Lower leg skin (tissue), 4 donors: ENCODE measurements around the gene XPA. TPM values are rescaled to one million over a fixed set of nuclear protein-coding genes. Genes with fewer than 3 reads are reported as not detected.

Source experiments
- DNase-seq, 2 donors: peaks; one replicate each; pipeline ENCODE4 v3.0.0-alpha.2; 2019; ENCODE audit warnings: low spot score in 2 of 2
- H3K4me3 ChIP-seq: fragments of 200-600 bp; sonication (generic); 2 replicates; pipeline ENCODE4 v1.5.1; 2017; ENCODE audit warnings: mild to moderate bottlenecking, low read depth; ENCODE audit not compliant: poor library complexity, severe bottlenecking
- POLR2A ChIP-seq, 2 donors: fragments of 450-650 bp; IDR thresholded peaks; one replicate each; pipeline ENCODE4 v1.6.1; 2016 to 2017; ENCODE audit warnings: antibody characterized with exemption in 2 of 2, mild to moderate bottlenecking in 1 of 2, moderate library complexity in 1 of 2
- WGBS, 2 donors: methylation state at CpG; one replicate each; pipeline ENCODE4 v1.1.5; 2018; 5-methylcytosine and 5-hydroxymethylcytosine counted together
- intact Hi-C: fragments of 100-400 bp; cut with DNase I; formaldehyde crosslinking; loops from one replicate; pipeline ENCODE4 v1.15.0; 2023; ENCODE audit warnings: low total_unique reads
- total RNA-seq, 4 donors: library from RNA; depleted of rRNA; stranded (reverse); fragments of >200 nt; gene quantifications; one replicate each; pipeline ENCODE4 v1.1.0, GENCODE V29; 2016
- TF ChIP-seq, protein P1 (sequence below), 3 donors: fragments of 450-650 bp; IDR thresholded peaks; one replicate each; pipeline ENCODE4 v1.5.1; 2016; ENCODE audit warnings: antibody characterized with exemption in 3 of 3, mild to moderate bottlenecking in 3 of 3, moderate library complexity in 2 of 3

Gene XPA
- total RNA-seq, 4 donors from 2014 or later, result 9.7 to 16.5 (median 14.1) TPM

DNA sequence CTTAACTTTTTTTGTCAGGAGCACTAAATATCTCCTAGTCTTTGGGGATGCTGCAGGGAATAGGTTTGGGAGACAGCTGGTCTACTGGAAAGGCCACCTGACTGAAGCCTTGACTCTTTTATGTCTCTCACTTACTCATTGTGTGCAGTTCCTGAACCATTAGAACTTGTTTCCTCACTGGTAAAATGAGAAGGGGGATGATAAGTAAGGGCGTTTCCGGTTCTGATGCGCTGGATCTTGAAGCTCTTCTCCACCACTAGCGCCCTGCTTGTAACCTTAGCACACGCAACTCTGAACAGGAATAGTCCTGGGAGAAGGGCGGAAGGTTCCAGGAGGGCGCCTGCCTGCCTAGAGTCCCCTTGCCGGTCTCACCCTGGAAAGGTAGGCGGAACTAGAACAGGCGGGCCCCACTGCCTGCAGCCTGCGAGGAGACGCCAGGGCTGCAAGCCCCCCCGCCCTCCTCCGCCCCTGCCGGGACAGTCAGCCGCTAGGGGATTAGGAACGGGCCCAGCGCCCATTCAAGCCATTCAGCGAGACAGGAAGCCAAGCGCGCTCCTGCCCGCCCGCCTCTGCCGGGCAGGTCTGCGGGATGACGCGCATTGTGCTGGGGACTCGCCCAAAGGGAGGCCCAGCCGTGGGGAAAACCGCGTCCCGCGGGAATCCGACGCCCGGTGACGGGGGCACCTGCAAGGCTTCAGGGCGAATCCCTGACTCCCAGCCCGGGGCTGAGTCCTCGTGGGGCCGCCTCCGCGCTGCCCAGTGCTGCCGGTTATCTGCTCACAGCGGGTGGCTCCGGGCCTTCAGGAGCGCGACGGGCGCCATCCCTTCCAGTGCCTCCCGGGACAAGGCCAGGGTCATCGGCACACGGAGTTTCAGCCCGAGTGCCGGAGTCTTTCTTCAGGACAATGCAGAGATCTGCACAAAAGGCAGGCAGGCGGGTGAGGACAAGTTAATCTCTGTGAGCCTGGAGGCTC, 44.0 kb upstream of the XPA start:
- peak in 1 of 2 donors; percentile 86 for DNase-seq
- no peak overlapping the region for H3K4me3 ChIP-seq
- 4 to 5% methylated on average over 32 to 45 of the region's 56 CpGs for WGBS, 2 donors
- TF ChIP-seq POLR2A (IDR thresholded peaks at IDR 0.05), result no peak
- TF ChIP-seq, protein P1, sequence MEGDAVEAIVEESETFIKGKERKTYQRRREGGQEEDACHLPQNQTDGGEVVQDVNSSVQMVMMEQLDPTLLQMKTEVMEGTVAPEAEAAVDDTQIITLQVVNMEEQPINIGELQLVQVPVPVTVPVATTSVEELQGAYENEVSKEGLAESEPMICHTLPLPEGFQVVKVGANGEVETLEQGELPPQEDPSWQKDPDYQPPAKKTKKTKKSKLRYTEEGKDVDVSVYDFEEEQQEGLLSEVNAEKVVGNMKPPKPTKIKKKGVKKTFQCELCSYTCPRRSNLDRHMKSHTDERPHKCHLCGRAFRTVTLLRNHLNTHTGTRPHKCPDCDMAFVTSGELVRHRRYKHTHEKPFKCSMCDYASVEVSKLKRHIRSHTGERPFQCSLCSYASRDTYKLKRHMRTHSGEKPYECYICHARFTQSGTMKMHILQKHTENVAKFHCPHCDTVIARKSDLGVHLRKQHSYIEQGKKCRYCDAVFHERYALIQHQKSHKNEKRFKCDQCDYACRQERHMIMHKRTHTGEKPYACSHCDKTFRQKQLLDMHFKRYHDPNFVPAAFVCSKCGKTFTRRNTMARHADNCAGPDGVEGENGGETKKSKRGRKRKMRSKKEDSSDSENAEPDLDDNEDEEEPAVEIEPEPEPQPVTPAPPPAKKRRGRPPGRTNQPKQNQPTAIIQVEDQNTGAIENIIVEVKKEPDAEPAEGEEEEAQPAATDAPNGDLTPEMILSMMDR (IDR thresholded peaks at IDR 0.05), result no peak
- intact Hi-C loops, result no loop called here

DNA sequence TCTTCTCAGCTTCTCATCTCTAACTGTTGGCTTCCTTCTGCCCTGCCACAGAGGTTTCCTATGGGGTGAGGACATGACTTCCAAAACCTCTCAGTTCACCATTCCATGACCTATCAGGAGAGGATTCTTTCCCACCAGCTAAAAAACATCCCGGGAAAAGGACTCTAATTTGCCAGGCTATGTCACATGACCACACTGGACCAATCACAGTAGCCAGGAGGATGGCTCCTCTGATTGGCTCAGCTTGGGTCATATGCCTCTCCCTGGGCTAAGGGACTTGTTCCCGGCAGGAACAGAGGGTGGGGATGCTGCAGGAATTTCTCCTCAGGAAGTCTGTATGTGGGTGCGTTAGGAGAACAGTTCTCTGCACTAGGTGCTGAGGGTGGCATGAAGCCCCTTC, 40.3 kb upstream of the XPA start:
- WGBS, 2 donors, result 40 to 63% methylated on average over 3 of the region's 3 CpGs
- no peak for TF ChIP-seq POLR2A (IDR thresholded peaks at IDR 0.05)
- TF ChIP-seq, protein P1 (IDR thresholded peaks at IDR 0.05), result no peak
- DNase-seq, result no peak
- intact Hi-C loops, result no loop called here
- no peak overlapping the region for H3K4me3 ChIP-seq

DNA sequence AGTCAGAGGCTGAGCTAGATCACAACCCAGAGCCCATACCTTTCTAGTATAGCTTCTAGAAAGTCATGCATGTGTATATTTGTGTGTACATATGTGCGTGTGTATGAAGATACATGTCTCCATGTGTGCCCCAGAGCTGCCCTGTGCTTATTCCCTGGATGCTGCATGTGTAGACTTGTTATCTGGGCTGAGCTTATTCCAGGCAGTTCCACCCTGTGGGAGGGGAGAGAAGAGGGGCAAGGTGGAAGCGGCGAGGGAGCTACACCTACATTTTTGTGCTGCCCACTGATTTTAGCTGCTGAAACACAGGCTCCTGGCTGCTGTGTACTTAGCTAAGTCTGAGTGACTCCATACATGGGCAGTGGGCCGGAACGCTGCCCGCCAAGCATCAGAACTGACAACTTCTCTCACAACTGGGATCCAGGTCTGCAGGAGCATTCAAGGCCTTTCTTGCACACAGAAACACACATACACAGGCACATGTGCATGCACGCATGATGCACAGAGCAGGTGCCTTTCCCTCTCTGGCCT, 38.0 kb upstream of the XPA start:
- WGBS, 2 donors, result 85 to 86% methylated on average over 7 of the region's 7 CpGs
- intact Hi-C loops, result no loop called here
- DNase-seq, result no peak

DNA sequence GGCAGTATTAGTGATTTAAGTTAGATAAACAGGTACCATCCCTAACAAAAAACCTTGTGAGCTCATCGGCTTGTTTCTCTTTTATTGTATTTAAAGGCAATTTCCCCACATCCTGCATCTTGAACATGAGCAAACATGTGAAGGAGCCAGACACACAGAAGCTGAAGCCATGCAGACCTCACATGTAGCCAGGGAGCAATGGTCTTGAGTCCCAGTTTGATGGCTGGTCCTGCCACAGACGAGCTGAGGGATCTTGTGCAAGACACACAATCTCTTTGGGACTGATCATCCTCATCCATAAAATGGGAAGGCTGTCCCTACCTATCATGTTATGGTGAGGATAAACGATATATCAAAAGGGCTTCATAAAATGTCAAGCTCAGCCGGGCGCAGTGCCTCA, 29.6 kb upstream of the XPA start:
- DNase-seq, result peak in 1 of 2 donors; percentile 54
- H3K4me3 ChIP-seq, result no peak overlapping the region
- TF ChIP-seq, protein P1 (IDR thresholded peaks at IDR 0.05), result no peak
- TF ChIP-seq POLR2A (IDR thresholded peaks at IDR 0.05), result no peak
- WGBS, 2 donors, result 82 to 89% methylated on average over 5 of the region's 5 CpGs
- intact Hi-C loops, result no loop called here

More for the DNA sequence above, 38.0 kb upstream of the XPA start:
- TF ChIP-seq, protein P1 (IDR thresholded peaks at IDR 0.05), result no peak
- no peak for TF ChIP-seq POLR2A (IDR thresholded peaks at IDR 0.05)
- H3K4me3 ChIP-seq, result no peak overlapping the region

DNA sequence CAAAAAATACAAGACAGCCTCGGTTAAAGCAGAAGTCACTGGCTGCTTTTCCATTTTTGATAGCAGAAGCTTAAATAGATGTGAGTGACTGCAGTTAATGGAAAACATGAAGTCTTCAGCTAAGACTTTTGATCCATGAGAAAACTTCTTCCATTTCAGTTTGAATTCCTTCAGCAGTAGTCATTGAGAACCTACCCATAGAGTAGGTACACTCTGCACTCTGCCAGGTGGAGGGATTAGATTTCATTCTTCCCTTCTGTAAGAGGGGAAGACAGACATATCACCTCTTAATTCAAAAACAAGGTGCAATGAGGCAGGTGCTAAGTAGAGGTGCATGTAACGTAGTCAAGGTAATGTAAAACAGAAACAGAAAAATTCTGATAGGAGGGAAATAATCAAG, 26.7 kb upstream of the XPA start:
- DNase-seq, result no peak
- 66 to 69% methylated on average over 2 of the region's 2 CpGs for WGBS, 2 donors
- intact Hi-C loops, result no loop called here
- no peak for TF ChIP-seq POLR2A (IDR thresholded peaks at IDR 0.05)
- TF ChIP-seq, protein P1 (IDR thresholded peaks at IDR 0.05), result no peak
- no peak overlapping the region for H3K4me3 ChIP-seq
